Liver (tissue), 3 donors: ENCODE results near the gene GORAB.

ENCODE experiments used
- ATF3 ChIP-seq: IDR thresholded peaks from 2 replicates; pipeline ENCODE4 v1.6.1; 2016; ENCODE audit warnings: antibody characterized with exemption
- CTCF ChIP-seq: fragments of 150-350 bp; IDR thresholded peaks from 2 replicates; pipeline ENCODE4 v1.5.1; 2017; ENCODE audit warnings: improper control_type of control experiment, low read depth, low read length; ENCODE audit not compliant: missing input control
- EGR1 ChIP-seq, 2 donors: IDR thresholded peaks; 2 replicates each; pipeline ENCODE4 v1.6.1; 2016 to 2018; ENCODE audit warnings: antibody characterized with exemption in 2 of 2, low read depth in 2 of 2
- FOXA1 ChIP-seq: IDR thresholded peaks from 2 replicates; pipeline ENCODE4 v1.6.1; 2016; ENCODE audit warnings: antibody characterized with exemption
- GABPA ChIP-seq, 2 donors: IDR thresholded peaks in 1 of 2; conservative IDR thresholded peaks in 1 of 2; 2 replicates each; pipeline ENCODE4 v1.6.1; 2016; ENCODE audit warnings: antibody characterized with exemption in 2 of 2, mild to moderate bottlenecking in 1 of 2, moderate library complexity in 1 of 2
- HNF4A ChIP-seq, 2 donors: conservative IDR thresholded peaks; 2 replicates each; pipeline ENCODE4 v1.6.1; 2016; ENCODE audit warnings: antibody characterized with exemption in 2 of 2, mild to moderate bottlenecking in 2 of 2
- JUND ChIP-seq, 2 donors: IDR thresholded peaks; 2 replicates each; pipeline ENCODE4 v1.6.1; 2016; ENCODE audit warnings: antibody characterized with exemption in 2 of 2
- MAX ChIP-seq: IDR thresholded peaks from 2 replicates; pipeline ENCODE4 v1.6.1; 2016; ENCODE audit warnings: antibody characterized with exemption
- RAD21 ChIP-seq, 2 donors: IDR thresholded peaks; 2 replicates each; pipeline ENCODE4 v1.6.1; 2016; ENCODE audit warnings: antibody characterized with exemption in 2 of 2, mild to moderate bottlenecking in 2 of 2
- REST ChIP-seq: IDR thresholded peaks from 2 replicates; pipeline ENCODE4 v1.6.1; 2016; ENCODE audit warnings: antibody characterized with exemption, mild to moderate bottlenecking
- SP1 ChIP-seq: IDR thresholded peaks from 2 replicates; pipeline ENCODE4 v1.6.1; 2018; ENCODE audit warnings: antibody characterized with exemption, mild to moderate bottlenecking
- TAF1 ChIP-seq: conservative IDR thresholded peaks from 2 replicates; pipeline ENCODE4 v1.6.1; 2016; ENCODE audit warnings: antibody characterized with exemption, mild to moderate bottlenecking
- YY1 ChIP-seq: IDR thresholded peaks from 2 replicates; pipeline ENCODE4 v1.6.1; 2016; ENCODE audit warnings: antibody characterized with exemption, mild to moderate bottlenecking
- ZBTB33 ChIP-seq: IDR thresholded peaks from 2 replicates; pipeline ENCODE4 v1.6.1; 2016; ENCODE audit warnings: antibody characterized with exemption
- donor health status: healthy.
- donor health status: healthy.

GRCh38 chr1:170598618-170599017 is 66.7 kb downstream of the GORAB start:
- TF ChIP-seq CTCF = no peak
- no peak for TF ChIP-seq YY1
- no peak for TF ChIP-seq MAX
- TF ChIP-seq JUND (IDR thresholded peaks at IDR 0.05) = no peak
- no peak for TF ChIP-seq REST
- TF ChIP-seq RAD21 (IDR thresholded peaks at IDR 0.05) = no peak
- no peak for TF ChIP-seq SP1
- no peak for TF ChIP-seq ZBTB33
- TF ChIP-seq GABPA (IDR thresholded peaks at IDR 0.05 in 1 of 2, conservative IDR thresholded peaks at IDR 0.05 in 1 of 2) = no peak
- TF ChIP-seq ATF3 = no peak
- TF ChIP-seq TAF1 = no peak
- TF ChIP-seq FOXA1 = no peak
- TF ChIP-seq HNF4A (conservative IDR thresholded peaks at IDR 0.05) = no peak
- TF ChIP-seq EGR1 (IDR thresholded peaks at IDR 0.05; ENCODE audit: low read depth in 2 of 2) = no peak
